VCaP (cell line): ENCODE data around the gene GAPVD1.
A peak's percentile ranks its signal among the peaks of the same experiment; 100 is the strongest.
"Not testable (repeated sequence)": the region's sequence is repeated elsewhere in the genome, so short reads cannot be mapped to it uniquely, and the experiment has no call there.

Experiments
- H3K27ac ChIP-seq: fragments of 450-650 bp; 2 replicates; pipeline ENCODE4 v1.5.1; 2017
- TF ChIP-seq, protein P1 (sequence below): fragments of 450-650 bp; conservative IDR thresholded peaks from 2 replicates; pipeline ENCODE4 v1.5.1; 2017; ENCODE audit warnings: mild to moderate bottlenecking, moderate library complexity

Gene GAPVD1

DNA sequence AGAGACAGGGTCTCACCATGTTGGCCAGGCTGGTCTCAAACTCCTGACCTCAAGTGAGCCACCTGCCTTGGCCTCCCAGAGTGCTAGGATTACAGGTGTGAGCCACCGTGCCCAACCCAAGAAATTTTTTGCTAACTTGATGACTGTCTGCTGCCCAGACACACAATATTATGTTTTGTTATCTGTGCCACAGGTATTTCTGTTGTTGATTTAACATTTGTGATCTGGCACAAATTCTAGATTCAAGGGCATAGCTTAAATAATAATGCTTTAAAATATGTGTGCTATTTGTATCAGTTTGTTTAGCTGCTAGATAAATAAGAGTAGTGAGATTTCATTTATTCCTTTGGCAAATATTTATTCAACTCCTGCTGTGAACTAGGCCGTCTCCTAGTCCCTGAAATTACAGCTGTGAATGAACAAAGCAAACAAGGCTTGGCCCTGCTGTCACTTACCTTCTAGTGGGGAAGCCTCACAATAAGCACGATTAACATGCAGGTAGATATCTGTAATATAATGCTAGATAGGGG lies 35.3 kb downstream of the GAPVD1 start:
- H3K27ac ChIP-seq, result peak overlapping the region; percentile 42
- TF ChIP-seq, protein P1, sequence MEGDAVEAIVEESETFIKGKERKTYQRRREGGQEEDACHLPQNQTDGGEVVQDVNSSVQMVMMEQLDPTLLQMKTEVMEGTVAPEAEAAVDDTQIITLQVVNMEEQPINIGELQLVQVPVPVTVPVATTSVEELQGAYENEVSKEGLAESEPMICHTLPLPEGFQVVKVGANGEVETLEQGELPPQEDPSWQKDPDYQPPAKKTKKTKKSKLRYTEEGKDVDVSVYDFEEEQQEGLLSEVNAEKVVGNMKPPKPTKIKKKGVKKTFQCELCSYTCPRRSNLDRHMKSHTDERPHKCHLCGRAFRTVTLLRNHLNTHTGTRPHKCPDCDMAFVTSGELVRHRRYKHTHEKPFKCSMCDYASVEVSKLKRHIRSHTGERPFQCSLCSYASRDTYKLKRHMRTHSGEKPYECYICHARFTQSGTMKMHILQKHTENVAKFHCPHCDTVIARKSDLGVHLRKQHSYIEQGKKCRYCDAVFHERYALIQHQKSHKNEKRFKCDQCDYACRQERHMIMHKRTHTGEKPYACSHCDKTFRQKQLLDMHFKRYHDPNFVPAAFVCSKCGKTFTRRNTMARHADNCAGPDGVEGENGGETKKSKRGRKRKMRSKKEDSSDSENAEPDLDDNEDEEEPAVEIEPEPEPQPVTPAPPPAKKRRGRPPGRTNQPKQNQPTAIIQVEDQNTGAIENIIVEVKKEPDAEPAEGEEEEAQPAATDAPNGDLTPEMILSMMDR, result no peak

DNA sequence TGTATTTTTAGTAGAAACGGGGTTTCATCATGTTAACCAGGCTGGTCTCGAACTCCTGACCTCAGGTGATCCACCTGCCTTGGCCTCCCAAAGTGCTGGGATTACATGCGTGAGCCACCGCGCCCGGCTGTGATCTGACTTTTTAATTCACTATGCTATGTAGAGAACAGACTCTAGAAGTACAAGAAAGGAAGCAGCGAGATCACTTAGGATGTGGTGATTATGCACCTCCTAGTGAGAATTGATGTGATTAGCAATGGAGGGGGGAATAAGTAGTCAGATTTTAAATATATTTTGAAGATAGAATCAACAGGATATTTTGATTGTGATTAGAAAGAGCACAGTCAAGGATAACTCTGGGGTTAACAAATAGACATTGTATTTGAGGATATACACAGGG lies 36.3 kb downstream of the GAPVD1 start:
- TF ChIP-seq, protein P1, result no peak
- H3K27ac ChIP-seq, result peak overlapping the region; percentile 42

DNA sequence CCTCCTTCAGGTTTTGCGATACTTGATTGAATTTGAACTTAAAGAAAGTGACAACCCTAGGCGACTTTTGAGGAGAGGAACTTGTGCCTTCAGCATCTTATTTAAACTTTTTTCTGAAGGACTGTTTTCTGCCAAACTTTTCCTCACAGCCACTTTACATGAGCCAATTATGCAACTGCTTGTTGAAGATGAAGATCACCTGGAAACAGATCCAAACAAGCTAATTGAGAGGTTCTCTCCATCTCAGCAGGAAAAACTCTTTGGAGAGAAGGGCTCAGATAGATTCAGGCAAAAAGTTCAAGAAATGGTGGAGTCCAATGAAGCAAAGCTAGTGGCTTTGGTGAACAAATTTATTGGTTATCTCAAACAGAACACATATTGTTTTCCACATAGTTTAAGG lies 40.6 kb downstream of the GAPVD1 start:
- no peak overlapping the region for H3K27ac ChIP-seq

DNA sequence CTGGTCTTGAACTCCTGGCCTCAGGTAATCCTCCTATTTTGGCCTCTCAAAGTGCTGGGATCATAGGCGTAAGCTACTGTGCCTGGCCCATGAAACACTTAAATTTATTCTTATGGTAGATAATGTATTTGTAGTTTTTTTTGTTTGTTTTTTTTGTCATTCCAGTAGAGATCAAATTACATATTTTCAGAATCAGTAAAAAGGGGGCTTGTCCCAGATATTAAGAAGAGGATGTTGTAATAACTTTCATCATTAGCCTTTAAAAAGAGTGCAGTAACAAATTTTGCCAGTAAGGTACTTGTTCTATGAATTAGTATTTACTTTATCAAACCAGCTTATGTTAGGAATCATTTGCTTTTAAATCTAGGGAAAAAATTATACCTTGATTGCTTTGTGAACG lies 42.6 kb downstream of the GAPVD1 start:
- no peak overlapping the region for H3K27ac ChIP-seq
- TF ChIP-seq, protein P1, result no peak

More for the DNA sequence above, 40.6 kb downstream of the GAPVD1 start:
- TF ChIP-seq, protein P1, result no peak

DNA sequence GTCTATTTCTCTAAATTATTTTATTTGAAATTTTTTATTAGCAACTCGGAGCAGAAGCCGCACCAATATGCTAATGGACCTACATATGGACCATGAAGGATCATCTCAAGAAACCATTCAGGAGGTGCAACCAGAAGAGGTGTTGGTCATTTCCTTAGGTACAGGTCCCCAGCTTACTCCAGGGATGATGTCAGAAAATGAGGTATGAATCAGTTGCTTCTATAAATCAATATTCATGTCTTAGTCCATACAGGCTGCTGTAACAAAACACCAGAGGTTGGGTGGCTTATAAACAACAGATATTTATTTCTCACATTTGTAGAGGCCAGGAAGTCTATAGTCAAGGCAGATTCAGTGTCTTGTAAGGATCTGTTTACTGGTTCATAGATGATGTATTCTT lies 50.8 kb downstream of the GAPVD1 start:
- TF ChIP-seq, protein P1, result no peak
- no peak overlapping the region for H3K27ac ChIP-seq

DNA sequence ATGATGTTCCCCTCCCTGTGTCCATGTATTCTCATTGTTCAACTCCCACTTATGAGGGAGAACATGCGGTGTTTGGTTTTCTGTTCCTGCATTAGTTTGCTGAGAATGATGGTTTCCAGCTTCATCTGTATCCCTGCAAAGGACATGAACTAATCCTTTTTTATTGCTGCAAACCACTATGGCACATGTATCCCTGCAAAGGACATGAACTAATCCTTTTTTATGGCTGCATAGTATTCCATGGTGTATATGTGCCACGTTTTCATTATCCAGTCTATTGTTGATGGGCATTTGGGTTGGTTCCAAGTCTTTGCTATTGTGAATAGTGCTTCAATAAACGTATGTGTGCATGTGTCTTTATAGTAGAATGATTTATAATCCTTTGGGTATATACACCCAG lies 54.7 kb downstream of the GAPVD1 start:
- H3K27ac ChIP-seq, result not testable (repeated sequence)

DNA sequence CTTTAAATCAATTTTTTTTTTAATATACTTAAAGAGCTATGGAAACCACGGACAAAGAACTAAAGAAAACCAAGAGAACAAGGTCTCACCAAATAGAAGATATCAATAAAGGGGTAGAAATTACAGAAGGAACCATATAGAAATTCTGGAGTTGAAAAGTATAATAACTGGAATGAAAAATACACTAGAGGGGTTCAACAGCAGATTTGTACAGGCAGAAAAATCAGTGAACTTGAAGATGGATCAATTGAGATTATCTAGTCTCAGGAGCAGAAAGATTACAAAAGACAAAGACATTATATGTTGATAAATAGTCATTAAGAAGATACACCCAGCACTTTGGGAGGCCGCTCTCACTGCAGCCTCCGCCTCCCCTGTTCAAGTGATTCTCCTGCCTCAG lies 56.1 kb downstream of the GAPVD1 start:
- TF ChIP-seq, protein P1, result no peak
- no peak overlapping the region for H3K27ac ChIP-seq

DNA sequence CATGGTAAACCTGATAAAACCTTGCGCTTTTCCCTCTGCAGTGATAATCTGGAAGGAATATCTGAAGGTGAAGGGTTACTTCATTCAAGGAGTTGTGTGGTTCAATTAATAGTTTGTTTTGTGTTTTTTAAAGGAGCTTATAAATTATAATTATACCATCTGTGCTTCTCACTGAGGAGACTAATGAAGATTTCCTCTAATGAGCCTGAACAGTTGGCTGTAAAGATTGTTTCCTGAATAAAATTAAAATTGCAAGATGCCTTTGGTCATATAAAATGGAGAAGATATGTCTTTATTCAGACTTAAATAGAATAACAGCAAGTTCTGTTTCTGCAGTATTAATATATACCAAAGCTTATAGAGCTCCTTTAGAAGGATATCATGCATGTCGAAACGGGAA lies 59.9 kb downstream of the GAPVD1 start:
- TF ChIP-seq, protein P1, result no peak
- H3K27ac ChIP-seq, result no peak overlapping the region
